ENCODE results near the gene GHRHR.

The GHRHR gene

DNA sequence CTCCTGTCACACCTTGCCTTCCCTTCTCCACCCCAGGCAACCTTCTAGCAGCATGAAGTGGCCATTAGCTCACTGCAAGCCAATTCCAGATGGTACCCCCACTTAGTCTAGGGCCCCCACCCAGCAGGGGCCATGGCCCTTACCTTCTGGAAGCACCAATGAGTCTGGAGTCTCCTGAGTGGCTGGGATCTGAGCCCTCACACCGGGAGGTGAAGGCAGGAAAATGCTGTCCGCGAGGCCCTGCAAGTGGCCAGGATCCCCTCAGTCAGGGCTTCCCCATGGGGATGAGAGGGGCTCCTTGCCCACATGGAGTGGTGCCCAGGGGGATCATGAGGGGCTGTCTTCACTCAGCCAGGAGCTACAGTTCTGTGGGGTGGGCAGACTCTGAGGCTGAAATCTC, 47.5 kb upstream of the GHRHR start:
- no peaks in the 10 kb centered on the region for H3K4me1 ChIP-seq (ENCODE audit: low read depth, poor library complexity, severe bottlenecking)
- H3K27me3 ChIP-seq (ENCODE audit: insufficient read depth, low read depth), result no peaks in the 10 kb centered on the region
- H3K27ac ChIP-seq, result no peak overlapping the region
- H4K20me1 ChIP-seq (ENCODE audit: insufficient read depth), result no peaks in the 10 kb centered on the region
- no peak overlapping the region for H3K4me3 ChIP-seq (IDR thresholded peaks at IDR 0.05; ENCODE audit: insufficient read depth, low read depth, low read length)
- TF ChIP-seq CTCF (conservative IDR thresholded peaks at IDR 0.05; ENCODE audit: low read depth, low read length), result no peak
- no peak overlapping the region for H3K4me2 ChIP-seq
- H2AFZ ChIP-seq (ENCODE audit: low read depth), result no peak overlapping the region
- no peaks in the 10 kb centered on the region for H3K79me2 ChIP-seq (ENCODE audit: insufficient read depth, low read depth)
- no peaks in the 10 kb centered on the region for H3K36me3 ChIP-seq (ENCODE audit: insufficient read depth)
- H3K9ac ChIP-seq, result no peak overlapping the region

GRCh38 chr7:30916767-30917166, 47.0 kb upstream of the GHRHR start:
- Histone ChIP-seq H4K20me1 (ENCODE audit: insufficient read depth) (no peaks in the 10 kb centered on the region), H3K36me3 (ENCODE audit: insufficient read depth) (no peaks in the 10 kb centered on the region), H3K27me3 (ENCODE audit: insufficient read depth, low read depth) (no peaks in the 10 kb centered on the region), H3K4me1 (ENCODE audit: low read depth, poor library complexity, severe bottlenecking) (no peaks in the 10 kb centered on the region), H3K4me2 (no peak overlapping the region), H2AFZ (ENCODE audit: low read depth) (no peak overlapping the region), H3K9ac (no peak overlapping the region), H3K27ac (no peak overlapping the region), H3K79me2 (ENCODE audit: insufficient read depth, low read depth) (no peaks in the 10 kb centered on the region), H3K4me3 (IDR thresholded peaks at IDR 0.05; ENCODE audit: insufficient read depth, low read depth, low read length) (no peak overlapping the region)
- no peak for TF ChIP-seq CTCF (conservative IDR thresholded peaks at IDR 0.05; ENCODE audit: low read depth, low read length)

DNA sequence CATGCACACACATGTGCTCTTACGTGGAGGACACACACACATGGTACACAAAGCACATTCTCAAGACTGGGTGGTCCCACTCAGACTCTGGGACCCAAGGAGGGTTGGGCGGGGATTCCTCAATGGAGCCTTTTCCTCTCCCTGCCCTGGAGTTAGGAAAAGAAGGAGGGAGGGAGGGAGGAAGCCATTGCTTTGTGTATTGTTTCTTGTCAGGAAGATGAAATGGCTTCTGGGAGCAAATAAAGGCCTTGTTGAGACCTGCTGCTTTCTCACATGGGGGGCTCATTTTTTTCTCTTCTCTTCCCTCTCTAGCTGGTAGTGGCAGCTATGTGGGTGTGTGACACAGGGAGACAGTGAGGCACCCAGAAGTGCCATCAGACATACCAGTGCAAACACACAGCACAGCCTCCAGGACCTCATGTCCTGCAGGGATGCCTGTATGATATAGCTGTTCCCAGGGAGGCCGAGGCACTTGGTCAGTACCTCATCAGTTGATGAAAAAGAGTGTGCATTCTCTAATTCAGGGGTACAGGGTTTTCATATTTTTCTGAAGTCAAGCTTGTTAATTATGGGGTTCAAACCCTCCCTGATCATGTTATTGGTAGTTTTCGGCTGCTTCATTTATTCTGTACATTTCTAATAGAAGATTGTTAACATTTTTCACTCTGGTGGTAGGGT, 46.4 kb upstream of the GHRHR start:
- no peaks in the 10 kb centered on the region for H3K79me2 ChIP-seq (ENCODE audit: insufficient read depth, low read depth)
- H3K27me3 ChIP-seq (ENCODE audit: insufficient read depth, low read depth), result no peaks in the 10 kb centered on the region
- no peak overlapping the region for H3K4me3 ChIP-seq (IDR thresholded peaks at IDR 0.05; ENCODE audit: insufficient read depth, low read depth, low read length)
- TF ChIP-seq CTCF (conservative IDR thresholded peaks at IDR 0.05; ENCODE audit: low read depth, low read length), result no peak
- H3K27ac ChIP-seq, result no peak overlapping the region
- H3K36me3 ChIP-seq (ENCODE audit: insufficient read depth), result no peaks in the 10 kb centered on the region
- no peak overlapping the region for H3K4me2 ChIP-seq
- no peak overlapping the region for H3K9ac ChIP-seq
- H2AFZ ChIP-seq (ENCODE audit: low read depth), result no peak overlapping the region
- no peaks in the 10 kb centered on the region for H3K4me1 ChIP-seq (ENCODE audit: low read depth, poor library complexity, severe bottlenecking)
- no peaks in the 10 kb centered on the region for H4K20me1 ChIP-seq (ENCODE audit: insufficient read depth)

DNA sequence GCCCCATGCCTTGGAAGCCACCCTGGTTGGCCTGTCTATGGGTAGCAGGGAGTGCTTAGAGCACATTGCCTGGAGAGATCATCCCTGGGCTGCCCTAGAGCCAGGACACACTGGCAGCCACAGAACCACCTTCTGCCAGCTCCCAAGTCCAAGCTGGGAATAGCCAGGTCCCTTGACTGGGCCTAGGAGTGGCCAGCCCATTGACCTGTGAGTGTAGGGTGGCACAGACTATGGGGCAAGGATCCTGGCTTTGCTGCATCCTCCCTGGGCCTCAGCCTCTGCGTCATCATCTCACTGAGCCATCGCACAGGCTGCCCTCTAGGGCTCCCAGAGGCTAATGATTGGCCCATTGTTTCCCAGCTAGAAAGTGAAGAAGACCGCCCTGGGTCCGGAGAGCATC, 45.1 kb upstream of the GHRHR start:
- Histone ChIP-seq H4K20me1 (ENCODE audit: insufficient read depth) (no peaks in the 10 kb centered on the region), H2AFZ (ENCODE audit: low read depth) (no peak overlapping the region), H3K4me3 (IDR thresholded peaks at IDR 0.05; ENCODE audit: insufficient read depth, low read depth, low read length) (no peak overlapping the region), H3K27me3 (ENCODE audit: insufficient read depth, low read depth) (no peaks in the 10 kb centered on the region), H3K27ac (no peak overlapping the region), H3K4me2 (no peak overlapping the region), H3K4me1 (ENCODE audit: low read depth, poor library complexity, severe bottlenecking) (no peaks in the 10 kb centered on the region), H3K79me2 (ENCODE audit: insufficient read depth, low read depth) (no peaks in the 10 kb centered on the region), H3K9ac (no peak overlapping the region), H3K36me3 (ENCODE audit: insufficient read depth) (no peaks in the 10 kb centered on the region)
- no peak for TF ChIP-seq CTCF (conservative IDR thresholded peaks at IDR 0.05; ENCODE audit: low read depth, low read length)

All from KMS-11 (cell line).